ENCODE data around the gene ROCK2. TPM values are rescaled to one million over a fixed set of nuclear protein-coding genes. Genes with fewer than 3 reads are reported as not detected.
A peak's percentile ranks its signal among the peaks of the same experiment; 100 is the strongest.

The ROCK2 gene
- total and polyA plus RNA-seq, 2 of the 13 experiments (the other 11 are each of a cell fraction or from before 2014, with no cell fraction given), result 38.1 to 119 TPM

DNA sequence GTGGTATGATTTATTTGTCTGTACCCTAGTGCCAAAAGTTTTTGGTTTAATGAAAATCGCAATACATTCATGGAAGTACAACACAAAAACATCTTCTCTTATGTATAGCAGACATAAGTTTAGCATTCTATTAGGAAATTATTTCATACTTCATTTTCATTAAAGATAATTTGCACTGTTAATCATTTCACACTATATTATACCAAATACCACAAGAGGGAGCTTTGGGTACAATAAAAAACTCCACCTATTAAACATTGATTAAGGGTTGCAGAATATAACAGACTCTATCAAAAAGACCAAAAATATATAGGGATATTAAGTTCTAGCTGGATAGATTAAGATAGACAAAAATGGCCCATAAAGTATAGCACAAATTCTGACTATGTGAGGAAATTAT is 110.1 kb downstream of the ROCK2 start:
- CTCF ChIA-PET (ENCODE audit: low intra/inter-chr PET ratio, low total read pairs), result interaction anchor here (0.8 to 0.9 kb wide), 2 partner anchors 177 to 212 kb away, joined by 3 read pairs; no protein-coding TSS in a partner anchor
- no peak overlapping the region for H3K4me3 ChIP-seq (replicated peaks in 1 of 3; ENCODE audit: insufficient read depth in 1 of 3, low read depth in 2 of 3, low read length in 3 of 3)
- in situ Hi-C loops (cut with HindIII; ENCODE audit: extremely low pct_ligation_motif_present, low pct_unique_long_range_greater_than_20kb) (no loop called here), intact Hi-C loops (cut with micrococcal nuclease; ENCODE audit: unreplicated experiment) (loop anchor here (1.0 kb wide), 1 partner anchor 212 kb away; no protein-coding TSS in a partner anchor)
- TF ChIP-seq UBTF (CRISPR knock-in tag; IDR thresholded peaks at IDR 0.05), result no peak
- no peak for TF ChIP-seq PBX2 (CRISPR knock-in tag; IDR thresholded peaks at IDR 0.05)
- TF ChIP-seq, protein P1, sequence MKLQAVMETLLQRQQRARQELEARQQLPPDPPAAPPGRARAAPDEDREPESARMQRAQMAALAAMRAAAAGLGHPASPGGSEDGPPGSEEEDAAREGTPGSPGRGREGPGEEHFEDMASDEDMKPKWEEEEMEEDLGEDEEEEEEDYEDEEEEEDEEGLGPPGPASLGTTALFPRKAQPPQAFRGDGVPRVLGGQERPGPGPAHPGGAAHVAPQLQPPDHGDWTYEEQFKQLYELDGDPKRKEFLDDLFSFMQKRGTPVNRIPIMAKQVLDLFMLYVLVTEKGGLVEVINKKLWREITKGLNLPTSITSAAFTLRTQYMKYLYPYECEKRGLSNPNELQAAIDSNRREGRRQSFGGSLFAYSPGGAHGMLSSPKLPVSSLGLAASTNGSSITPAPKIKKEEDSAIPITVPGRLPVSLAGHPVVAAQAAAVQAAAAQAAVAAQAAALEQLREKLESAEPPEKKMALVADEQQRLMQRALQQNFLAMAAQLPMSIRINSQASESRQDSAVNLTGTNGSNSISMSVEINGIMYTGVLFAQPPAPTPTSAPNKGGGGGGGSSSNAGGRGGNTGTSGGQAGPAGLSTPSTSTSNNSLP (IDR thresholded peaks at IDR 0.05; ENCODE audit: low read depth, low read length), result peak; percentile 74
- TF ChIP-seq SMC3 (IDR thresholded peaks at IDR 0.05; ENCODE audit: low read length), result peak; percentile 22; the same call in 1 of the 2 replicates
- TF ChIP-seq STAG1 (CRISPR knock-in tag; IDR thresholded peaks at IDR 0.05), result peak; percentile 58
- no peak for TF ChIP-seq SSRP1 (CRISPR knock-in tag; IDR thresholded peaks at IDR 0.05)
- peak; percentile 15 for TF ChIP-seq AGO2 (optimal IDR thresholded peaks at IDR 0.05; ENCODE audit: low read depth, low read length)
- no peak for TF ChIP-seq PHF21A (CRISPR knock-in tag; IDR thresholded peaks at IDR 0.05)
- no peak overlapping the region for H3K27ac ChIP-seq (ENCODE audit: extremely low read length, insufficient read depth, low read length)
- H3K36me3 ChIP-seq (replicated peaks in 1 of 2; ENCODE audit: control insufficient read depth in 1 of 2, insufficient read depth in 2 of 2, low read length in 2 of 2), result peaks cover 15 to 73% of the 10 kb centered on the region in 2 experiments
- peaks cover 64% of the 10 kb centered on the region for H4K20me1 ChIP-seq (ENCODE audit: insufficient read depth, low read length)
- no peak for ATAC-seq
- no peak overlapping the region for H3K9ac ChIP-seq (ENCODE audit: insufficient read depth, low read depth, low read length)
- WGBS (ENCODE audit: low lambda C conversion rate), result 93% methylated on average over 1 of the region's 1 CpG
- H3K4me1 ChIP-seq (ENCODE audit: insufficient read depth, low read length), result no peaks in the 10 kb centered on the region
- H3K27me3 ChIP-seq (ENCODE audit: control insufficient read depth in 1 of 2, insufficient read depth in 2 of 2, low read length in 2 of 2), result no peaks in the 10 kb centered on the region
- H2AFZ ChIP-seq (ENCODE audit: low read length), result no peak overlapping the region
- POLR2A ChIA-PET, result no interaction called here
- H3K79me2 ChIP-seq (ENCODE audit: insufficient read depth, low read length), result peaks cover 88% of the 10 kb centered on the region
- no peak for DNase-seq (ENCODE audit: low spot score)
- BruUV-seq (replicated peaks), result no TSS peak
- H3K9me3 ChIP-seq (ENCODE audit: low read length), result no peaks in the 10 kb centered on the region
- no peak for FAIRE-seq
- no peak overlapping the region for H3K4me2 ChIP-seq (ENCODE audit: low read depth, low read length)

Data from HepG2 (cell line).